Hepatocyte (in vitro differentiated cells): Measurements from ENCODE around the gene ARHGDIG. TPM values are rescaled to one million over a fixed set of nuclear protein-coding genes. Genes with fewer than 3 reads are reported as not detected.

ENCODE experiments used
- DNase-seq: peaks from one replicate; pipeline ENCODE4 v3.0.0-alpha.2; 2016; ENCODE audit warnings: low spot score
- H2AFZ ChIP-seq: fragments of 200-600 bp; sonication (generic); 2 replicates; pipeline ENCODE4 v1.6.0; 2016; ENCODE audit warnings: antibody characterized with exemption, mild to moderate bottlenecking
- H3K27ac ChIP-seq: fragments of 200-600 bp; sonication (generic); 2 replicates; pipeline ENCODE4 v1.5.1; 2016; ENCODE audit warnings: mild to moderate bottlenecking
- H3K27me3 ChIP-seq: fragments of 200-600 bp; sonication (generic); 2 replicates; pipeline ENCODE4 v1.6.1; 2016
- H3K36me3 ChIP-seq: fragments of 200-600 bp; sonication (generic); replicated peaks from 2 replicates; pipeline ENCODE4 v1.5.1; 2016; ENCODE audit warnings: low read depth; ENCODE audit not compliant: insufficient read depth
- H3K4me1 ChIP-seq: fragments of 200-600 bp; sonication (generic); 2 replicates; pipeline ENCODE4 v1.5.1; 2016; ENCODE audit warnings: mild to moderate bottlenecking, moderate library complexity; ENCODE audit not compliant: insufficient read depth
- H3K4me2 ChIP-seq: fragments of 200-600 bp; sonication (generic); 2 replicates; pipeline ENCODE4 v1.6.0; 2016
- H3K4me3 ChIP-seq: fragments of 200-600 bp; sonication (generic); 2 replicates; pipeline ENCODE4 v1.5.1; 2016; ENCODE audit warnings: mild to moderate bottlenecking
- H3K79me2 ChIP-seq: fragments of 200-600 bp; sonication (generic); 2 replicates; pipeline ENCODE4 v1.6.0; 2017; ENCODE audit warnings: mild to moderate bottlenecking
- H3K9me2 ChIP-seq: fragments of 200-600 bp; sonication (generic); replicated peaks from 2 replicates; pipeline ENCODE4 v1.6.0; 2017; ENCODE audit warnings: mild to moderate bottlenecking; ENCODE audit not compliant: insufficient read depth
- H3K9me3 ChIP-seq: fragments of 200-600 bp; sonication (generic); 2 replicates; pipeline ENCODE4 v1.5.1; 2016; ENCODE audit warnings: low read depth, mild to moderate bottlenecking
- H4K20me1 ChIP-seq: fragments of 200-600 bp; sonication (generic); 2 replicates; pipeline ENCODE4 v1.6.0; 2016; ENCODE audit warnings: mild to moderate bottlenecking; ENCODE audit not compliant: insufficient read depth, poor library complexity, severe bottlenecking
- CTCF ChIP-seq: fragments of 200-600 bp; sonication (generic); IDR thresholded peaks from 2 replicates; pipeline ENCODE4 v1.5.1; 2016; ENCODE audit warnings: antibody characterized with exemption, mild to moderate bottlenecking; ENCODE audit not compliant: poor library complexity
- EZH2 ChIP-seq: fragments of 200-600 bp; sonication (generic); IDR thresholded peaks from 2 replicates; pipeline ENCODE4 v1.6.1; 2016; ENCODE audit warnings: antibody characterized with exemption, mild to moderate bottlenecking, borderline replicate concordance
- EZH2phosphoT487 ChIP-seq: fragments of 200-600 bp; sonication (generic); IDR thresholded peaks from one replicate; pipeline ENCODE4 v1.6.1; 2018; ENCODE audit warnings: antibody characterized with exemption, mild to moderate bottlenecking, low read depth, moderate library complexity; ENCODE audit not compliant: unreplicated experiment, severe bottlenecking
- WGBS: methylation state at CpG from one replicate; pipeline ENCODE4 v1.1.6; 2016; ENCODE audit warnings: low lambda C conversion rate; ENCODE audit errors: missing lambda C conversion rate; 5-methylcytosine and 5-hydroxymethylcytosine counted together
- polyA plus RNA-seq: library from polyadenylated mRNA; unstranded; fragments of >200 nt; fragmentation: Nextera tagmentation; extraction: Ambion mirVana; gene quantifications from 2 replicates; pipeline ENCODE4 v1.2.1, GENCODE V29; 2016
- total RNA-seq: library from RNA; depleted of rRNA; stranded (reverse); fragments of >200 nt; gene quantifications from 2 replicates; pipeline ENCODE4 v1.2.3, GENCODE V29; 2014

ARHGDIG gene
- total and polyA plus RNA-seq, 2 experiments from 2014 or later: 1.1 TPM; not detected in 1

GRCh38 chr16:321532-321931 lies 41.1 kb downstream of the ARHGDIG start:
- Histone ChIP-seq H3K79me2 (peaks cover 97% of the 10 kb centered on the region), H3K27me3 (no peaks in the 10 kb centered on the region), H3K4me2 (no peak overlapping the region), H3K36me3 (no peaks in the 10 kb centered on the region), H3K4me3 (no peak overlapping the region), H3K27ac (no peak overlapping the region), H2AFZ (no peak overlapping the region), H4K20me1 (peaks cover 35% of the 10 kb centered on the region), H3K9me2 (no peaks in the 10 kb centered on the region), H3K9me3 (no peaks in the 10 kb centered on the region), H3K4me1 (no peaks in the 10 kb centered on the region)
- TF ChIP-seq CTCF: no peak
- TF ChIP-seq EZH2: no peak
- no peak for TF ChIP-seq EZH2phosphoT487
- no peak for DNase-seq
- WGBS: 71% methylated on average over 9 of the region's 9 CpGs

- DNase-seq: no peak
- Histone ChIP-seq H3K27me3 (no peaks in the 10 kb centered on the region), H3K36me3 (no peaks in the 10 kb centered on the region), H3K4me3 (no peak overlapping the region), H4K20me1 (peaks cover 29% of the 10 kb centered on the region), H3K79me2 (peaks cover 93% of the 10 kb centered on the region), H3K9me3 (no peaks in the 10 kb centered on the region), H3K27ac (no peak overlapping the region), H3K4me1 (peaks cover 8% of the 10 kb centered on the region), H2AFZ (no peak overlapping the region), H3K4me2 (no peak overlapping the region), H3K9me2 (no peaks in the 10 kb centered on the region)
- 94% methylated on average over 13 of the region's 13 CpGs for WGBS
- no peak for TF ChIP-seq CTCF
- no peak for TF ChIP-seq EZH2phosphoT487
- TF ChIP-seq EZH2: no peak
Observed at GRCh38 chr16:322476-323143, 42.2 kb downstream of the ARHGDIG start.

GRCh38 chr16:324201-324450 lies 43.7 kb downstream of the ARHGDIG start:
- TF ChIP-seq EZH2 (no peak), EZH2phosphoT487 (no peak), CTCF (no peak)
- Histone ChIP-seq H3K27ac (peak overlapping the region; percentile 37), H3K4me3 (no peak overlapping the region), H3K4me1 (peaks cover 12% of the 10 kb centered on the region), H3K9me2 (no peaks in the 10 kb centered on the region), H2AFZ (no peak overlapping the region), H3K79me2 (peaks cover 93% of the 10 kb centered on the region), H3K27me3 (no peaks in the 10 kb centered on the region), H4K20me1 (peaks cover 18% of the 10 kb centered on the region), H3K36me3 (no peaks in the 10 kb centered on the region), H3K9me3 (no peaks in the 10 kb centered on the region), H3K4me2 (no peak overlapping the region)
- WGBS: 90% methylated on average over 17 of the region's 17 CpGs
- no peak for DNase-seq
